Measurements from ENCODE around the gene PRODH.
"Not testable (repeated sequence)": the region's sequence is repeated elsewhere in the genome, so short reads cannot be mapped to it uniquely, and the experiment has no call there.

Gene PRODH

DNA sequence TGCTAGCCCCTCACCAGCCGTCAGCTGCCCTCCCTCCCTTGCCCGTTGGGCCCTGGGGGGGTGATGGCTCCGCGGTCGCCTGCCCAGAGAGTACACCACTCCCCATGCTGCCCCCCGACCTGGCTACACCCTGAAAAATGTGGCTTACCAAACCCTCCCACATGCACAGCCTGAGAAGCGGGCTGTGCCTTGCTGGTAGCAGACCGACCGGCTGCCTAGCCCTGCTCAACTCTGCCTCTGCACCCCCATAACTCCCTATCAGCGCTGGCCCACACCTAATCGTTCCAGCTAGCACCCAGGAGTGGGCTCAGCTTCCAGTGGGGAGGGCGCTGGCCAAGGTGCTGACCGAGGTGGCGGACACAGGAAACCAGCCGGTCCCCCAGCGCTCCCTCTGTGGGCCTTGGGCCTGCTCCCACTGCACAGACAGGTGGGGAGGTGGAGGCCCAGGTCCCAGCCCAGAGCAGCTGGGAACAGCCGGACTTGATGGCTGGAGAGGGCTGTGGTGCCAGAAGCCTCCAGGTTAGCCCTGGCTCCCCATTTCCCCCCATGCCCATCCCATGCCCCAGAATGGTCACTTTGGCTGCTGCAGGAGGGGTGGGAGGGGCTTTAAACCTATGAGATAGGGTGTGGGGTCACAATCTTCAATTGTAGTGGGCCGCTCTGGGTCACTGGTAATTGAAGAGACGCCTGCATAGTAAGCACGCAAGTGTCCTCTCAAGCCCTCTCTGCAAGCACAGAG is 32.1 kb upstream of the PRODH start:
- FAIRE-seq (no peak), DNase-seq (ENCODE audit: extremely low spot score, insufficient read length, low read depth) (no peak)

DNA sequence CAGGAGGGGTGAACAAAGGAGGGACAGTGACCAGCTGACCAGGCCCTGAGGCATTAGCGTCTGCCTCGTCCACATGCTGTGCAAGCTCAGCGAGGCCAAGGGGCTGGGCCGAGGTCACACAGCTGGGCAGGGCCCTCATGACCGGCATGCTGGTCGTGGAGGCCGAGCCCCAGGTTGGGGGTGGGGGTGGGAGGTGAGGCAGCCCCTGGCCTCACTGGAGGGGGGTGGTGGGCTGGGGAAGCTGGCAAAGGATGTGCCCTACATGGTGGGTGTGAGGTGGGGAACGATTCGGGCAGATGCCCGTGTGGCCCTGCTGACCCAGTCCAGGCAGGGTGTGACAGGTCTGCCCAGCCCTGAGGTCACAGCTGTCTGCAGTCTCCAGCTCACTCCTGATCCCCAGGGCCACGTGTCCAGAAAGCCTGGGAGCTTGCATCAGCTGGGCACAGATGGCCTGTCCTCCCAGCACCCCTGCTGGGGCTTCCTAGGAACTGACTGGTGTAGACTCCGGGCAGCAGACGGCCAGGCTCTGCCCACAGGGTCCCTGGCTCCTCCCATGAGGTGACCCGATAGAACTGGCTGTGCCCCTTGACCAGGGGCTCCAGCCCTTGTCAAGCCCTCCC is 31.4 kb upstream of the PRODH start:
- not testable (repeated sequence) for FAIRE-seq

DNA sequence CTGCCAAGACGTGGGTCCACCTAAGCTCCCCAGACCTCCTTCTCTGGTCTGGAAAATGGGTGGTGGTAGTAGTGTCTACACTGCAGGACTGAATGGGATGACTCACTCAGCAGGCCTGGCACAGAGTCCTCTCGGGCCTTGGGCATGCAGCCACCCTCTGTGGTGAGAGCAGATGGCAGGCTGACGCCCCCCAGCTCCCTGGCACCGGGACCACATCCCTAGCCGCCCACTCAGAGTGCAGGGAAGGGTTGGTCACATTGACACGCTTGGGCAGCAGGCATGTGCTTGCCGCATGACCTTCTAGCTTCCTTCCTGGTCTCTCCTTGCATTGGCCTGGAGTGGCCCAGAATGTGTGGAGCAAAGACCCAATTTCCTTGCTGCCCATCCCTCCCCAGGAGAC is 30.7 kb upstream of the PRODH start:
- DNase-seq (ENCODE audit: extremely low spot score, insufficient read length, low read depth) (no peak), FAIRE-seq (no peak)

More for the DNA sequence above, 31.4 kb upstream of the PRODH start:
- DNase-seq (ENCODE audit: extremely low spot score, insufficient read length, low read depth): not testable (repeated sequence)

DNA sequence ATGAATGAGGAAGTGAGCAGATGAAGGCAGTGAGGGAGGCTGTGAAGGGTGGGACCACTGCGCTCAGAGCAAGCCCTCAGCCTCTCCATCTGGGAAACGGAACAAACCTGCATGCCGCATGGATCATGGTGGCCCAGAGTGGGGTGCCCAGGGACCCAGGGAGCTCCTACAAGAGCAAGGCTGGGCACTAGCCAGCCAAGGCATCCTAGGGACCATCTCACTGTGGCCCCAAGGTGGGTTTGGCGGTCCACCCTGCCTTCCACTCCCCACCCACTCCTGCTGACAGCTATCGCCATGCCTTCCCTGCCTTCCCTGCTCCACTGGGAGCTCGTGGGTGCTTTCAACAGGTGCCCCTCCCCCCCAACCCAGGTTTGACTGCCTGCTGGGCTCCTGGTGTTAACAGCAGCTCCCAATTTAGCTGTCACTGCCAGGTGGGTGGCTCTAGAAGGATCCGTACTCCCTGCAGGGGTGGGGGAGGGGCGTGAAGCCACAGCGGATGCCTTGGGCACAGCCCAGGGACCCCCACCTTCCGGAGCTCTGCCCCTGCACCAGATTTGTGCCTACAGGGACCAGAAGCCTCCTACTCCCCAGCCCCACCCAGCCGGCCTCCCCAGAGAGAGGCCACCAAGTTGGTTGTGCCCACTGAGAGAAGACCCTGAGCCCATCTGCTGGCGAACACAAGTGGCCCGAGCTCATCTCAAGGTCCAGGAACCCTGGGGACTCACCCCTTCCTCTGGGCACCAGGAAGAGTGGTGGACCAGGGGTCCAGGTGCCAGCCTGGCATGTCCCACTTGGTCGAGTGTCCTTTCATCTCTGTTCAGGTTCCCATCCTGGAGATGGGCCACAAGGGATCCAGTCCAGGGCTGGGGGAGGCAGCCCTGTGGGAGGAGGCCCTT is 29.7 kb upstream of the PRODH start:
- DNase-seq (ENCODE audit: extremely low spot score, insufficient read length, low read depth) (no peak), FAIRE-seq (no peak)

DNA sequence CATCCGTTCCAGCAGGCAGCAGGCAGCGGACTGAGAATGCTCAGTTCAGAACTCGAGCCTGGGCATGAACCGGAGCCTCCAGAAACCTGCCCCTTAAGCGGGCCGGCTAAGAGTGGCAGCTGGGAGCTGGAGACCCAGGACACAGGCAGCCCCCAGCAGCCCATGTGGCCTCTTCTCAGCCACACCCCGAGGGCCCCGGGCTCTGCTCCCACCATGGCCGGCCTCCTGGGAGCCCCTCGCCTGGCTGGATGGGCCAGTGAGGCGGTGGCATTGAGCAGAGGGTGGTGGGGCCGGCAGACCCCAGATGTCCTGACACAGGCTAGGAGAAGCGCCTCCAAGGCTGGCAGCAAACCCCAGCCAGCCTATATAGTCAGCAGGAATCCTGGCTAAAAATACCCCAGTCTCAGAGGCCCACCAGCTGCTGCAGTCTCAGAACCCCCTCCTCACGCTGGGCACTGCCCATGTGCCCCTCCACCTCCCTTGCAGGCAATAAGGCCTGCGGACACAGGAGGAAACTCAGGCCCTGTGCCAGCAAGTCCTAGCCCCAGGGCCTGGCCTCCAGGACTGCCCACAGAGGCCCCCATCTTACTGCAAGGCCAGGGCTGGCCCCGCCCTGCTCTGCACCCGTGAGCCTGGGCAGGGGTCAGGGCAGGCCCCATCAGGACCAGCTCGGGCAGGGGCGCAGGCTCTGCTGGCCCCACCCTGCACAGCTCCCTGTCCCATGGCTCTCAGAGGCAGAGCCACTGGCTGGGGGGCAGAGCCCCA is 28.6 kb upstream of the PRODH start:
- DNase-seq (ENCODE audit: extremely low spot score, insufficient read length, low read depth); FAIRE-seq: not testable (repeated sequence)

DNA sequence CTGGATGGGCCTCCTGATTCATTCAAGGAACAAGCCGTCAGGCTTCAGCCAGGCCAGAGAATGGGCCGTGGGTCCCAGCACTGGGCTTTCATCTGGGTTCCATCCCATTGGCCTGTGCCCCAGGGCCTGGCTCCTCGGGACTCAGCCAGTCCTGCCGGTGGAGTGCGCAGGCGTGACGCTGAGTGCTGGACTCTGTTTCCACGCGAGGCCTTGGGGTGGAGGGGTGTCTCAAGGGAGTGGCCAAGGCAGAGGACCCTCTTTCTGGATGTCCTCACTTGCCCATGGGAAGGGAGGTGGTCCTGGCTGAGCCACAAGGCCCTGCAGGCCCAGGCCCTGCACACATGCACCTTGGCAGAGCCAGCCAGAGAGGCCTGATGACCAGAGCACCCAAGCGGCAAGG is 28.0 kb upstream of the PRODH start:
- DNase-seq (ENCODE audit: extremely low spot score, insufficient read length, low read depth); FAIRE-seq: not testable (repeated sequence)

DNA sequence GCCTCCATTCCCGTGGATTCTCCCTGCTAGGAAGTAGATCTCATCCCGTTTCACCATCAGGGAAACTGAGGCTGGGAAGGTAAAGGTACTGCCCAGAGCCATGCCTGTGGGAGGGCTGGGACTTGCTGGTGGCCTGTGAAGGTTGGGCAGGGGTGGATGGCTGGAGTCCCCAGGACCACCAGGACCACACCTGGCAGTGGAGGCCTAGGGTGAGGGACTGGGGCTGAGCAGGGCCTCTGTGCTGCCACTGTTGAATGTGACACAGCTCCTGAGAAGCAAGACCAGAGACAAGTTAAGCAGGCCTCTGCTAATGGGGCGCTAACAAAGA is 26.2 kb upstream of the PRODH start:
- FAIRE-seq (no peak), DNase-seq (ENCODE audit: extremely low spot score, insufficient read length, low read depth) (no peak)

DNA sequence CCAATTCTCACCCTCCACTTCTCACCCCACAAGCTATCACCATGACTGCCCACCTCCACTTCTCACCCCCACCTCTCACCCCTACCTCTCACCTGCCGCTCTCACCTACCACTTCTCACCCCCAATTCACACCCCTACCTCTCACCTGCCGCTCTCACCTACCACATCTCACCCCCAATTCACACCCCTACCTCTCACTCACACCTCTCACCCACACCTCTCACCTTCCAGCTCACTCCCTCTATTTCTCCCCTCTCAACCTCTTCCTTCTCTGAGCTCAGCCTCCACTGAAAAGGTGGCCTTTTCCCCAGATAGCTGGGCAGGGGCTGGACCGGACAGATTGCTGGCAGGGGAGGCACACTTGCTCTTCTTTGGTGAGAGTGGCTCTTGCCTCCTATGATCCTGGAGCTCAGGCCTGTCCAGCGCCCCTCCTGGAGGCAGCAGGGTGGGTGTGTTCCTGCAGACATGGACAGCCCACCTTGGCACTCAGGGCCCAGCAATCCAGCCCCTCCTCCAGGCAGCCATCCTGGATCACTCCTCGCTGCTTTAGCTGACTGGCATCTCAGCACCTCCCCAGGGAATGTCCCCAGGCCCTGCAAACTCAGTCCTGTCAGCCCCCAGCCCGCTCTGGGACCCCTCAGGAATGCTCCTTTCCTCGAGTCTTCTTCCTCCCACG is 25.7 kb upstream of the PRODH start:
- not testable (repeated sequence) for DNase-seq (ENCODE audit: extremely low spot score, insufficient read length, low read depth); FAIRE-seq

DNA sequence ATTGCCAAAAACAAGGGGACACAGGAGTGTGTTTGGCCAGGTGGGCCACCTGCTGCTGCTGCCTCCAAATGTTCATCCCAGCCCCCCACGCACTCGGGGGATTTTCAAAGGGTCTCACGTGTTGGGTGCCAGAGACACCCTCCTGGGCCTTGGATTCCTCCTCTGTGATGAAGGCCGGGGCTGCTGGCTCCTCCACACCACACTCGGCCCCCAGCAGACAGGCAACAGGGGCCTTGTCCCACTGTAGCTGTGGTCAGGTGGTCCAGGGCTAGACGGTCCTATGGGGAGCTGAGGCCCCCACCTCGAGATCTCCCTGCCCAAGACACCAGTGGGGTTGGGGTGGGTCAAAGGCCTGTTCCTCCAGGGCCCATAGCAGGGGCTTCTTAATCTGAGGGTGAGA is 25.1 kb upstream of the PRODH start:
- not testable (repeated sequence) for DNase-seq (ENCODE audit: extremely low spot score, insufficient read length, low read depth); FAIRE-seq

DNA sequence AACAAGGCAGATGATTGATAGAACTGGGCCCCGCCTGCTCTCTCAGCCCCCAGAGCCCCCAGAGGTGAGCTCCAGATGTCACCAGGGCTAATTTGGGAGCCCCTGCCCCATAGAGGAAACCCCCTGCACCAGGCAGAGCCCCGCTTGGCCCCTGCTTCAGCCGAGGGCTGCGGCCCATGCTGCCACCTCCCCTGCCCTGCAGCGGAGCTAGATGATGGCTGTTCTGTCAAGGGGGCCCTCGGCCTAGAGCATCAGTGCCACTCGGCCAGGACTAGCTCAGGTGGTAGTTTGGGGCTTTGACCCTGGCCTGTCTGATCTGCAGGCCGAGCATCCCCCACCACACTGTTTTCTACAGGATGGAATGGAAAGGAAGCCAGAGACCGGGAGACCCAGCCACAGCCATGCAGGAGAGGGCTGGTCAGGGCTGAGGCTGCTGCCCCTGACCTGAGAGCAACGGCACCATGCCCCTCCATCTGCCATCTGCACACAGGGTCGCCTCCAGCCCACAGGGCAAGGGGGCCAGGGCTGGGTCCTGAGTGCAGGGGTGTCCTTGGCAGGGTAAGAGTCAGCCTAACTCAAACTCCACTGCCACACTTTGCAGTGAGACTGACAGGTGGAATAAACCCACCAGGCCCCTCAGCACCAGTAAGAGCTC is 24.2 kb upstream of the PRODH start:
- not testable (repeated sequence) for FAIRE-seq

DNA sequence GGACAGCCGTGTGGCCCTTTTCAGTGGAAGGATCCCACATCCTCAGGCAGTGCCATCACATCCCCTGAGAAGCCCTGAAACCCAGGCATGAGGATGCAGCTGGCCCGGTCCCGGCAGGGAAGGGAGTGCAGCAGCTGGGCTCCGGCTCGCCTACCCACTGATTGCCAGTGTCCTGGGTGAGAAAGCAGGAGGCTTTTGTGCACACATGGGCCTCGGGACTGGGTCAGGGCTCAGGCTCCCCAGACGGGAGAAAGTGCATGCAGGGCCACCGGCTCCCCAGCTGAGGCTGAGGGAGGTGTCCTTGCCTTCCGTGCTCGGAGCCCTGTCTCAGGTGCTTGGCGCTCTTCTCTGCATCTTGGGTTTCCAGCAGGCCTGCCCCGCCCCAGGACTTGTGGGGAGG is 23.6 kb upstream of the PRODH start:
- not testable (repeated sequence) for FAIRE-seq; DNase-seq (ENCODE audit: extremely low spot score, insufficient read length, low read depth)

More for the DNA sequence above, 24.2 kb upstream of the PRODH start:
- DNase-seq (ENCODE audit: extremely low spot score, insufficient read length, low read depth): not testable (repeated sequence)

DNA sequence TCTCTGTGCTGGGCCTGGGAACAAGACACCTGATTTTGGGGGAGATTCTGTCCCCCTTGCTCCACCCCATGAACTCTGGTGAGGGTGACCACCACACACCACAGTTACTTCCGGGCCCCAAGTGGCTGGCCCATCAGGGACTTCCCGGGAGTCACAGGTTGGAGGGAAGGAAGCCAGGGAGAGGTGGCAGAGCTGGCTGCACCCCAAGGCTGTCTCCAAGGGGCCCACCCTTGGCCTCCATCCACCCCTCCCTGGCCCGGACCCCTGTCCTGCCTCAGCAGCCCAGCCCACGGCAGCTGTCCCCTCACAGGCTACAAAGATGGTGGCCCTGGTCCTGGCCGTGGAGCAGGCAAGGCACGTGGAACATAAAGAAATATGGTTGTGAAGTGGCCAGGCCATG is 23.2 kb upstream of the PRODH start:
- not testable (repeated sequence) for DNase-seq (ENCODE audit: extremely low spot score, insufficient read length, low read depth); FAIRE-seq

DNA sequence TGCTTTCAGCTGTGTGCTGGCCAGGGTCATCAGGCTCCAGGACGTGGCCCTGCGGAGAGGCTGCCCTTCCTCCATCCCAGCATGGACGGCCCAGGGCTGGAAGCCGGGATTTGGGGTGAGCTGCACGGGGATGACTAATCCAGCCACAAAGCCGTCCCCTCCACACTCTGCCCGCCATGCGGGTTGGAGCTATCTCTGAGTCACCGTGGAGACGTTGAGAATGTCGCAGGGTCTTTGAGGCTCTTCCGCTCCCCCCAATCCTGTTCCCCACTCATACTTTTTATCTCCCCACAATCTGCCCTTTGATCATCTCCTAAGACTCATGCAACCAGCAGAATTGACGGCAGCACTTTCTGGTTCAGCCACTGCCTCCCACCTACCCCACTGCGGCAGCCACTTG is 22.6 kb upstream of the PRODH start:
- not testable (repeated sequence) for DNase-seq (ENCODE audit: extremely low spot score, insufficient read length, low read depth); FAIRE-seq

DNA sequence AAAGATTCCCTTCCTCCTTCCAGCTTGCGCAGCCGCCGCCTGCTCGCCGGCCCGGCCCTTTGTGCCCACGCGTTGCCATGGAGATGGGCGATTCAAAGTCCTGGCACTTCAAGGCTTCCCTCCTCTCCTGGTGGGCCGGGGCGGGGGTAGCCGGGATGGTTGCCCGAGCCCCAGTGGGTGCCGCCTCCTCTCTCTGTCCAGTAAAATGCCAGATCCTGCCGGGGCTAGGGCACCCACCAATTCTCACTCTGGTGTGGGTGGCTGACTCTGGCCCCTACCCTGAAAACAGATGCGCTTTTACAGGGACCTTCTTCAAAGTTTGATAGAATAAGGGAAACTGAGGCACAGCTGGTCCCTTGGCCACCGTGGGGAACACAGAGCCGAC is 22.2 kb upstream of the PRODH start:
- not testable (repeated sequence) for DNase-seq (ENCODE audit: extremely low spot score, insufficient read length, low read depth); FAIRE-seq

DNA sequence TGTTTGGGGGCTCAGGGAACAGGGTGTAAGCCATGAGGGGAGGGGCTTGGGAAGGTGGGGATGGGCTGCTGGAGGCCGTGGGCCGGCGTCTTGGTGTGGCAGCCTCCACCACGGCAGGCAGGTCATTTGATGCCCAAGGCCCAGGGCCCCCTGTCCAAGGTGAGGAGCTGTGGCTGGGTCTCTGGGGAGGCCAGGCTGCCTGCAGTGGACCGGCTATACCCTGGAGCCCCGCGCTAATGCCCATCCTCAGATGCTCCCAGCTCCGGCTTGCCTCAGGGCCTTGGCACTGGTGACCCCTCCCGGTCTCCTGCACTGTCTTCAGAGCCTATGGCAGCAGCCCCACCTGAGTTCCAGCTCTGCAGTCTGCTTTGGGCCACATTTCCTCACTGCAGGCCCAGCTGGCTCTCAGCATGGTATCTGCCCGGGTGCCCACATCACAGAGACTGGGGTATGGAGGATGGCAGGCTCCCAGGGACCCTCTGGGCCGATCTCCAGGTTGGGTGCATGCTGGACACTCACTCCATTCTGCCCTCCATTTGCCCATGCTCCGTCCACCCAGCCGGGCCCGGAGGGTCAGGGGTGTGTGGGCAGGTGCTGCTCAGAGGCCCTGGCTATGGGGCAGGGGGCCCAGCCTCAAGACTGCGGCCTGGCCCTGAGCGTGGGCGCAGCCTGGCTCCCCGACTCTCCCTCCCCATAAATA is 21.7 kb upstream of the PRODH start:
- not testable (repeated sequence) for FAIRE-seq

DNA sequence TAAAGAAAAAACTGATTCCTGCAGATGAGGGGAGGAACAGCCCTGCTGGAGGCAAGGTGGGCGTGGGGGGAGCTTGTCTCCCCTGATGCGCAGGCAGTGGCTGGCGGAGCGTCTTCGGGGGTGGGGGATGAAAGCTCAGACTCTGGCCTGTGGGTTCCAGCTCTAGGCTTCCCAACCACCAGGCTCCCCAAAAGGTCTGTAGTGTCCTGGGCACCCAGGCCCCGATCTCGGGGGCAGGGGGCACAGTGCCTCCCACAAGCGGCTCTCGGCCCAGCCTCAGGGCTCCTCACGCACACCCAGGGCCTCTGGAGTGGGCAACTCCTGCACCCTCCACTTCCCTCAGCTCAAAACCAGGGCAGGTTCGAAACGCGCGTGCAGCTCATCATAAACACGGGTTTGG is 20.9 kb upstream of the PRODH start:
- DNase-seq (ENCODE audit: extremely low spot score, insufficient read length, low read depth): not testable (repeated sequence)

More for the DNA sequence above, 21.7 kb upstream of the PRODH start:
- not testable (repeated sequence) for DNase-seq (ENCODE audit: extremely low spot score, insufficient read length, low read depth)

DNA sequence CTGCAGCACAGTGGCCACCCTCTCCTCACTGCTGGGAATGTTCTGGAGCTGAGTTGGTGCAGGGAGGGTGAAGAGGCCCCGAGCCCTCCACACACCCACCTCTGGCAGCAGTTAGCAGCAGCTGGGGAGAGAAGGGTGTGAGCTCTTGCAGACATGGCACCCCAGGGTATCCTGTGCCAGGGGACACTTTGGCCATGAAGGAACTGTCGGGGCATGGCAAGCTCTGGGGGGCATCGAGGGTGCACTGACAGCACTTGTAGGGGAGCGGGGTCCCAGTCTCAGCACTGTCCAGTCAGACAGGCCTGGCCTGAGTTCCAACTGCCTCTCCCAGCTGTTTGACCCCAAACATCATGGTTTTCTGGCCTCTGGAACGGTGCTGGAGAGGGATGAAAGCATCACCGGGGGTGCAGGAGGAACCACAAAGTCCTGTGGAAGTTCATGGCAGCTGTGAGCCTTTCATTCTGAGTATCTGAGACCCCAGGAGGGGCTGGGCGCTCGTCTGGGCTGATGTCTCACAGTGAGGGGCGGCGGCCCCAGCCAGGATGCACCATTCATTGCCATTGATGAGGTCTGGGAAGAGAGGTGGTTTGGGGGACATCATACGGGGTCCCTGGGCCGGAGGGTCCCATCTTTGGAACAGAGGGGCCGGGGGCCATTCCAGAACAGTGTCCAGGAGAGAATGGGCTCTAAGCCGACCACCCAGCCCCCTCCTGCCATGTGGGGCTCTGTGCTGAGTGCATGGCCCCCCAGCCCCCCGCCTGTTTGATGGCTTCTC is 20.2 kb upstream of the PRODH start:
- FAIRE-seq: not testable (repeated sequence)

More for the DNA sequence above, 20.9 kb upstream of the PRODH start:
- FAIRE-seq: not testable (repeated sequence)

More for the DNA sequence above, 20.2 kb upstream of the PRODH start:
- DNase-seq (ENCODE audit: extremely low spot score, insufficient read length, low read depth): not testable (repeated sequence)
